Left cardiac atrium (tissue), 4 donors: ENCODE data around the gene VDR. TPM values are rescaled to one million over a fixed set of nuclear protein-coding genes. Genes with fewer than 3 reads are reported as not detected.
"Not testable (repeated sequence)": the region's sequence is repeated elsewhere in the genome, so short reads cannot be mapped to it uniquely, and the experiment has no call there.

Experiments
- ATAC-seq, 2 donors: fragments of 200-7000 bp; cut with Tn5 transposase; one replicate each; pipeline ENCODE4 v1.9.1; 2020; ENCODE audit warnings: mild to moderate bottlenecking in 2 of 2, moderate library complexity in 2 of 2
- DNase-seq: peaks from one replicate; pipeline ENCODE4 v3.0.0-alpha.2; 2020
- intact Hi-C, 2 donors: fragments of 100-400 bp; cut with DNase I; formaldehyde crosslinking; loops; one replicate each; pipeline versions ENCODE4 v1.14.1 to v1.15.1; 2022 to 2023
- total RNA-seq, 2 donors: library from RNA; stranded (reverse); fragmentation: NEBNext Ultra II Directional; extraction: Animal tissue kit (Norgen Biotek cat#: 25700); gene quantifications; one replicate each; pipeline ENCODE4 v1.2.1, GENCODE V29; 2021
- donor health status: DM: no; HTN: yes; CAD: no.
- donor health status: DM: no; HTN: yes; CAD: no; lungs with severe emphysema.
- donor health status: DM: yes; HTN: yes; CAD: no.
- donor health status: Dilated cardiomyopathy.

Gene VDR
- total RNA-seq, 2 donors from 2014 or later: 0.74 to 3.1 TPM

- ATAC-seq (no peak), DNase-seq (no peak)
- intact Hi-C loops: no loop called here
Measured at GRCh38 chr12:47823422-47824086, 81.2 kb downstream of the VDR start.

- DNase-seq: no peak
- intact Hi-C loops: no loop called here
- no peak for ATAC-seq
Measured at GRCh38 chr12:47822863-47823262, 81.9 kb downstream of the VDR start.

- intact Hi-C loops: no loop called here
- DNase-seq (no peak), ATAC-seq (no peak)
Measured at GRCh38 chr12:47822401-47822800, 82.4 kb downstream of the VDR start.

- peak in 1 of 2 donors; percentile 25 for ATAC-seq
- DNase-seq: no peak
- intact Hi-C loops: no loop called here
Measured at GRCh38 chr12:47821346-47821706, 83.5 kb downstream of the VDR start.

- DNase-seq (peak; percentile 90), ATAC-seq (peak; percentile 73 to 81)
- intact Hi-C loops: no loop called here
Measured at GRCh38 chr12:47820631-47821345, 84.0 kb downstream of the VDR start.

- intact Hi-C loops: no loop called here
- ATAC-seq: peak; percentile 72 to 75
- DNase-seq: peak; percentile 92
Measured at GRCh38 chr12:47819896-47820630, 84.7 kb downstream of the VDR start, which contains the start of gene HDAC7. Gene HDAC7 (minus strand): TSS chr12:47819903. CDS start chr12:47819785, 118 bp downstream.

- peak; percentile 79 for DNase-seq
- peak; percentile 11 to 33 for ATAC-seq
- intact Hi-C loops: no loop called here
Measured at GRCh38 chr12:47819138-47819895, 85.5 kb downstream of the VDR start.

- no peak for ATAC-seq
- intact Hi-C loops: no loop called here
Measured at GRCh38 chr12:47818467-47819137, 86.2 kb downstream of the VDR start.

GRCh38 chr12:47818007-47818376, 86.8 kb downstream of the VDR start:
- DNase-seq: peak; percentile 18
- ATAC-seq: no peak
- intact Hi-C loops: no loop called here

More at GRCh38 chr12:47818467-47819137, 86.2 kb downstream of the VDR start:
- peak; percentile 51 for DNase-seq

GRCh38 chr12:47817272-47818006, 87.4 kb downstream of the VDR start:
- intact Hi-C loops: no loop called here
- DNase-seq (peak; percentile 13), ATAC-seq (no peak)

- intact Hi-C loops: no loop called here
- no peak for ATAC-seq
- no peak for DNase-seq
Measured at GRCh38 chr12:47816403-47817271, 88.2 kb downstream of the VDR start.

GRCh38 chr12:47815447-47815846, 89.3 kb downstream of the VDR start:
- DNase-seq, intact Hi-C loops, ATAC-seq: not testable (repeated sequence)

GRCh38 chr12:47814539-47815170, 90.1 kb downstream of the VDR start:
- intact Hi-C loops: no loop called here
- ATAC-seq: no peak
- DNase-seq: no peak

GRCh38 chr12:47813511-47814196, 91.1 kb downstream of the VDR start:
- DNase-seq (no peak), ATAC-seq (peak in 1 of 2 donors; percentile 2)
- intact Hi-C loops: no loop called here

- DNase-seq: peak; percentile 93
- intact Hi-C loops: no loop called here
- ATAC-seq: peak; percentile 71 to 84
Measured at GRCh38 chr12:47812797-47813510, 91.8 kb downstream of the VDR start.
